ENCODE data around the gene ARMS2.

Gene ARMS2

DNA sequence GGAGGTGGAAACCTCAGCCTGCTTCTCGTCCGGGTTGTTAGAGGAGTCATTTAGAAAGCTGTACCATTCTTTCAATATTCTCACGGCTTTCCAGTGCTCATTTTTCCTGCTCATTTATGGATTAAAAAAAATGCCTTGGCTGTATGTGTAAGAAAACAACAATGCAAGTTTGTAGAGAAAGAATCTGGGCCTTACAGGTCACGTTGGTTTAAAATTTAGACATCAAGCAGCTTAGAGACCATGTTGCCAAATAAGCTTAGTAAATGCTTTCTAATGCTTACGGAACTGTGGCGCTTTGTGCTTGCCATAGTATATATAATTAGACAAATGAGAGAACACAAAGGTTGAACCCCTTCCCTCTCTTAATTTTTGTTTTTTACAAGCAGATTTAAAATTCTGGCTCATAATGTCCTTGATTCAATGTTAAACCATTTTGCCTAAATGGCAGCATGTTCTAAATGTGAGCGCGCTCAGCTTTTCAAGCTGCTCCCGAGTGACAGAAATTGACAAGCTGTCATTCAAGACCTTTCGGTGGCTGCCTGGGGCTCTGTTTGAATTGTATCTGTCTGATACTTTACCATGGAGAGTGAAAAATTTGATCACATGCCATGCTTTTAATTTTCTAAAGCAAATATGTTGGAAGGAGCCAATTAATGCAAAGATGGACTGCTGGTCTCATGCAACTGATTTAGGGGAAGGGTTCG lies 1.1 kb downstream of the ARMS2 start:
- no peak for DNase-seq

DNA sequence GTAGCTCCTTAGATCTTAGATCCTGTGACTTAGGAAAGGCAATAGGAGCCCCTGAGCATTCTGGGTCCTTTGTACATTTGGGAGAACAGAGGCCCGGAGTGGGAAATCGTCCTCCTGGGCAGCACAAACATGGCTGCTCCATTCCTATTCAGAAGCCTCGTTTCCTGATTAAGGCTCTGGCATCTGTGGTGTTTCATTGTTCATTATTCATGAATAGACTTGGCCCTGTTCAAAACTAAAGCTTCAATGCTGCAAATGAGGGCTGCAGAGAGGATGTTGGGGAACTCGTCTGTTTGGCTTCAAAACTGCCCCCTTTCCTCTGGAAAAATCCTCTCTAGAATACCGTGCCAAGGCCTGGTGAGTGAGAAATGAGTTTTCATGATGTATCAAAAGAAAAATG lies 3.5 kb downstream of the ARMS2 start:
- DNase-seq, result no peak

DNA sequence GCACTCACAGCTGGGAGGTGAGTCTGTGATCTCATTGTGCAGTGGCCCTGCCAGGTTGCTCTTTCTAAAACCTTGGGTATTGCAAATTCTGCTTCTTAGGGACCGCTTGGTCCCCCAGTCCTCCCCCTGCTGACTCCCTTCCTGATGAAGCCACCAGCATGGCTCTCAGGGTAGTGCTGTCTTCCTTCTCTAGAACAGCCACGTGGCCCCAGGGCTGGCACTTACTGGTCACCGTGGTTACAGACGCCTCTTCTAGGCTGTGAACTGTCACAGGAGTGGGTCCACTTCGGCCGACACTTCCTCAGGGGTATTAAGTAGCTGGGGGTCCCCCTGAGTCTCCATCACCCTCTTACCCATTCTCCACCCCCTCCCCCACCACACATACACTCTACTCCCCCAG lies 4.2 kb downstream of the ARMS2 start:
- no peak for DNase-seq

DNA sequence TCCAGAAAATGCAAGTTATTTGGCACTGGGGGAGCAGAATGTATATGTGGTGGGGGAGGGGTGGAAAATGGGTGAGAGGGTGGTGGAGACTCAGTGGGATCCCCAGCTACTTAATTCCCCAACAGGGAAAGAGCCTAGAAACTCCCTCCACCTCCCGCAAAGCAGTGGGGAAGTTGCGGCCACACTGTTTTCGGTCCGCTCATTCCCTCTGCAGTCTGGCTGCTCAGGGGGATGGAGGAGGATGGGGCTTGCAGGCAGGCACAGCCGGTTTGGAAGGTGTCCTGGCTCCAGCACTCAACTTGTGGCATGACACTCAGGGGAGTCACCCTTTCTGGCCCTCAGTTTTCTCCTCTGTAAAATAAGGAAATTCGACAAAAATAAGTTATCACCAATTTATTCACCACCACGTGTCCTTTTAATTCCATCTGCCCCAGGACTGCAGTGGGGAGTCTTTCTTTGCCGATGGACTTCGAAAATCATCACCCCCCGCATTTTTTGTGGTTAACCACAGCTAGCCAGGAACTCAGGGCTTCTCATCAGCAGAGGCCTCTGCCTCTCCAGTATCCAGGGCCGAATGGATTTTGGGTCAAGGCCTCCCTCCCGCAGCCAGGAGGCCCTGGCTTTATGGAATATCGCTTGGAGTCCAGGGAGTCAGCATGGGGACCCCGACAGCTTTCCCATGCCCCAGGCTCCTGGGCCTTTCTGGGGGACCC lies 5.3 kb downstream of the ARMS2 start:
- no peak for DNase-seq

DNA sequence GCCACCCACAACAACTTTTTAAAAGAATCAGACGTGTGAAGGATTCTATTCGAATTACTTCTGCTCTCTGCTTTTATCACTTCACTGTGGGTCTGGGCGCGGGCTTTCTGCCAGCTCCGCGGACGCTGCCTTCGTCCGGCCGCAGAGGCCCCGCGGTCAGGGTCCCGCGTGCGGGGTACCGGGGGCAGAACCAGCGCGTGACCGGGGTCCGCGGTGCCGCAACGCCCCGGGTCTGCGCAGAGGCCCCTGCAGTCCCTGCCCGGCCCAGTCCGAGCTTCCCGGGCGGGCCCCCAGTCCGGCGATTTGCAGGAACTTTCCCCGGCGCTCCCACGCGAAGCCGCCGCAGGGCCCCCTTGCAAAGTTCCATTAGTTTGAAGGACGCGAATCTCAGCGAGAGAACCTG lies 6.4 kb downstream of the ARMS2 start:
- no peak for DNase-seq

DNA sequence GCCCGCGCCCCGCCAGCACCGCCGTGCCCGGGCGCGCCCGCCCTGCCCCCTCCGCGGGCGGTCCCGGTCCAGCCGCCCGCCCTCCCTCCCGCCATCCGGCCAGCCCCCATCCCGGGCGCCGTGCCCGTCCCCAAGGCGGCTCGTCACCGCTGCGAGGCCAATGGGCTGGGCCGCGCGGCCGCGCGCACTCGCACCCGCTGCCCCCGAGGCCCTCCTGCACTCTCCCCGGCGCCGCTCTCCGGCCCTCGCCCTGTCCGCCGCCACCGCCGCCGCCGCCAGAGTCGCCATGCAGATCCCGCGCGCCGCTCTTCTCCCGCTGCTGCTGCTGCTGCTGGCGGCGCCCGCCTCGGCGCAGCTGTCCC lies 6.9 kb downstream of the ARMS2 start, which contains the start of gene HTRA1:
HTRA1 (plus strand) TSS at position 187 of the 362 bp plus-strand sequence; CDS start at position 287, 100 bp downstream.
- no peak for DNase-seq

DNA sequence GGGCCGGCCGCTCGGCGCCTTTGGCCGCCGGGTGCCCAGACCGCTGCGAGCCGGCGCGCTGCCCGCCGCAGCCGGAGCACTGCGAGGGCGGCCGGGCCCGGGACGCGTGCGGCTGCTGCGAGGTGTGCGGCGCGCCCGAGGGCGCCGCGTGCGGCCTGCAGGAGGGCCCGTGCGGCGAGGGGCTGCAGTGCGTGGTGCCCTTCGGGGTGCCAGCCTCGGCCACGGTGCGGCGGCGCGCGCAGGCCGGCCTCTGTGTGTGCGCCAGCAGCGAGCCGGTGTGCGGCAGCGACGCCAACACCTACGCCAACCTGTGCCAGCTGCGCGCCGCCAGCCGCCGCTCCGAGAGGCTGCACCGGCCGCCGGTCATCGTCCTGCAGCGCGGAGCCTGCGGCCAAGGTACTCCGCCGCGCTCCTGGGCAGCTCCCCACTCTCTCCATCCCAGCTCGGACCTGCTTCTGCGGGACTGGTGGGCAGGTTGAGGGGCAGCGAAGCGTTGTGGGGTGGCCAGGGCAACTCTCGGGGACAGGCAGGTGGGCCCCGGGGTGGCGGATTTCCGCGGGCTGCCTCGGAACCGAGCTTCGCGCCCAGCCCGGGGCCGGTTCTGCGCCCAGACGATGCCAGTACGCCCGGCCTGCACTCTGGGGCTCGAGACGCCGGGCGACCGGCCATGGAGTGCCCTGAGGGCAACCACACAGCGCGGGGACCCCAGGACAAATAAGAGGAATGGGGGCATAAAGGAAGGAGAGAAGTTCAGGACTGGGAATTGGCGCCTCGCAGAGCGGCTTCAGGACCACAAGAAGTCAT lies 7.5 kb downstream of the ARMS2 start:
- no peak for DNase-seq

DNA sequence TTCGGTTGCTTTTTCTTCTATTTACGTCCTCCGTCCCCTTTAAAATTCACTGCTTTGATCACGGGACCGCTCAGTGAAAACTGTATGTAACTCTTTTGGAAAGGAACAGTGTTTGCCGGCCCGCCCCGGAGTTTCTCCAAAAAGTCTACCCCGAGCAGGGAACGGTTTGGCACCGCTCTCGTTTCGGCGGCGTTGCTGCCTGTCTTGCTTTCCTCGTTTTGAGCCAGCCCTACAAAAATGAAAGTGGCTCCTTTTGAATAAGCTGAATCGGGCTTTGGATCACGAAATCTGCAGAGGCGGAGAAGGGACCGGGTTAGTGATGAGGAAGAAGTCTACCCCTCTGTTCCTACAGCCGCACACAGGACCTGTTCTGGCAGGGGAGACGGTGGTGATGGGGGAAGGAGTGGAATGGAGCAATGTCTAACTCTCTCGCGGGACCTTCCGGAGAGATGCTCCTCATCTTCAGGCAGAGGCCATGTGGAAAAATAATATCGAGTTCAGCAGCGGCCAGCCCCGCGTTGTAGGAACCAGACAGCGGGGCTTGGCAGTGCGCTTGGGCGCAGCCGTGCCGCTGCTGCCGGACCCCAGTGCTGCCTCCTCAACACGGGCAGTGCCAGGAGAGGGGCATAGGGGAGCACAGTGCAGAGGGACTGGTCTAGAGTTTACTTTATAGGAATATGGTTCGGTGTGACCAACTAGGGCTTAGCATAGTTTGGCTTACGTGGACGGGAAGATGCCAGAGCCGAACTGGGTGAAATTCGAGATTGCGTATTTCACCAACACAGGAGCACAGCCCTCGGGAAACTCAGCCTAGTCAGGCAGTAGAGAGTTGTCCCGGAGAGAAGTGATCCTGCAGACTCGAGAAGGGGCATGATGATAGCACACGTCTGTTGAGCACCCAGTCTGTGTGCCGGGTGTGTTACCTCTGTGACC lies 8.3 kb downstream of the ARMS2 start:
- DNase-seq, result no peak

DNA sequence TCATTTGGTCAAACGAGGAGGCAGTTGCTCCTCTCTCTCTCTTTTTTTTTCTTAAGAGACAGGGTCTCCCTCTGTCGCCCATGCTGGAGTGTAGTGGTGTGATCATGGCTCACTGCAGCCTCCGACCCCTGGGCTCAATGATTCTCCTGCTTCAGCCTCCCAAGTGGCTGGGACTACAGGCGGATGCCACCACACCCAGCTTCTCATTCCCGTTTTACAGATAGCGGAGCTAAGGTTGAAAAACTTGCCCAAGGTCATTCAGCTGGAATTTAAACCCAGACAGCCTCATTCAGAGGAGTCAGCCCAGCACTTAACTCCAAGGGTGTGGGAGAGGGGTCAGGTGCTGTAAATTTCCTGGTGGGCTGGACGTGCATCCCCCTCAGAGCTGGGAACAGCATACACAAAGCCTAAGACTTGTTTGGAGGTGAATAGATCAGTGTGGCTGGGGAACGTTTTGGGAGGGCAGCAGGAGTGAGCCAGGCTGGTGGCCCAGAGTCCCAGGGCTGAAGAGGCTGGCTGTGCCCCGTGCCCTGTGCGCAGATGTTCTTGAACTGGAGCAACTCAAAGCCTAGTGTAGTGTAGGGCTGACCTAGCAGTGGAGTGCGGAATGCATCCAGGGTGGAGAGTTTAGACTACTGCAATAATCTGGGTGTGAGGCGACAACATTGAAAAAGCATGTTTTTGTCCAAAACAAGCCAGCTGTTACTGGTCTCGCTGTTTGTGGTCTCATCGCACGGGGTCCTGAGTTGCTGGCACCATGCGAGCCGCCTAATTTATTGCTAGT lies 9.2 kb downstream of the ARMS2 start:
- DNase-seq, result no peak

DNA sequence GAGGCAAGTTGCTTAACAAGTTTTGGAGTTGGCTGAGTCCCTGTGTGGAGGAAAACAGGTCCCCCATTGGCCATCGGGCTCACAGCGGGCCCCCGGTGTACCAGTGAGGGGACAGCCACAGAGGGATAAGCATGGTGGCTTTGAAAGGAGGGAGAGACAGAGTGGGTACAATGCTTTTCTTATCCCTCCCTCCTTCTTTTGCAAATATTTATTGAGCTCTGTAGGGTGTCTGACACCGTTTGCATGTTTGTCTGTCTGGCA lies 9.7 kb downstream of the ARMS2 start:
- no peak for DNase-seq

DNA sequence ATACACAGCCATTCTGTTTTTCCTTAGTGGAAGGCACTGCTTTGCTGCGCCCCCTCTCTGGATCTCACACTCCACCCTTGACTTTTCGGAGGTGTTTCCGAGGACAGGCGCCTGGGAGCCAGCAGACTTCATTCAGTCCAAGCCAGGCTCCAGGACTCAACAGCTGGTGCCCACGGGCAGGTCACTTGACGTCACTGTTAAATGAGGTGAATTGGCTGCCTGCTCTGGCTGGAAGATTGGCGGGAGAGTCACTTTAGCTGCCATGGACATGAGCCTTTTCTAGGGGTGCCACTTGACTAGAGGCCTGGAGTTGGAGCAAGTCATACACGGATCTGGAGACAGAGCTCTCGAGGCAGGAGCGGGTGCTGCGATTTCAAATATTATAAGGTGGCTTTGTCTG lies 10.1 kb downstream of the ARMS2 start:
- DNase-seq, result no peak

DNA sequence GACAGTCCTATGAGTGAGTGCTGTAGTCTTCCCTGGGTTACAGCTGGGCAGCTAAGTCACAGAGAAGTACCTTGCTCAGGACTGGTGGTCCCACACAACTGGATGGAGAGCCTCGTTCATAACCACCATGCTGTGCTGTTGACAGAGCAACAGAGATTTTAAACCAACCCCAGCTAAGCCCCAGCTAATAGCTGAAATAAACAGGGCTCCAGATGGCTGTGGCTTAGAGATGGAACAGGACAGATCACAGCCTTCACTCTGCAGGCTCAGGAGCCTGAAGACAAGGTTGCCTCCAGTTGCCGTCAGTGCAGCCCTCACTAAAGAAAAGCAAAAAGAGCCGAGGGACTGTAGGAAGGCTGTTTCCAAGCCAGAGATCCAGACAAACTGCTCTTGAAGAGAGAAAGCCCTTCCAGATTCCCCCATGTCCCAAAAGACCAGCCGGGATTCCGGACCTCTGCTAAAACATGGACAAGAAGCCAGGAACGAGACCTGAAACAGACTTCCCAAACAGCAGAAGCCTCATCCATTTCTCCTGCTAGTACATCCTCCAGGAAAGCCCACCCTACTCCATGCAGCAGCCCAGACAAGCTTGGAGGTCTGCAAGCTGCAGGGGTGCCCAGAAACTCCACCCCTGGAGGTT lies 11.1 kb downstream of the ARMS2 start:
- no peak for DNase-seq

DNA sequence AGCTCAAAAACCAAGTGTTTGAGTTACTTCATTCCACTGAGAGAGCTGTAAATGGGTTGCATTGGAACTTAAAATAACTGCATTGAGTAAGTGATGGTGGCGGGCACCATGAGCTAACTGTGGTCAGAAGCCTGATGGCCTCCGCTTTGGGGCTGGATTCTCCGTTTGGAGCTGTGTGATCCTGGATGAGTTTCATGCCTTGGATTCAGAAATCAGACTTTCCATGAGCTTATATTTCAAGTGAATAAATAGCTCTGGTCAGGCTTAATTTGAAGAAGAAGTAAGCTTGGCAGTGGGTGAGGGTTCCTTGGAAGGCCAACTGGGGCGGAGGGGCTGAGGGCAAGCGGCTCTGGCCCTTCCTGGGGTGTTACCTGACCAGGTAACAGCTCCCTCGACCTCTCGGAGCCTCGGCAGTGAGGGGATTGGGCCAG lies 12.5 kb downstream of the ARMS2 start:
- no peak for DNase-seq

DNA sequence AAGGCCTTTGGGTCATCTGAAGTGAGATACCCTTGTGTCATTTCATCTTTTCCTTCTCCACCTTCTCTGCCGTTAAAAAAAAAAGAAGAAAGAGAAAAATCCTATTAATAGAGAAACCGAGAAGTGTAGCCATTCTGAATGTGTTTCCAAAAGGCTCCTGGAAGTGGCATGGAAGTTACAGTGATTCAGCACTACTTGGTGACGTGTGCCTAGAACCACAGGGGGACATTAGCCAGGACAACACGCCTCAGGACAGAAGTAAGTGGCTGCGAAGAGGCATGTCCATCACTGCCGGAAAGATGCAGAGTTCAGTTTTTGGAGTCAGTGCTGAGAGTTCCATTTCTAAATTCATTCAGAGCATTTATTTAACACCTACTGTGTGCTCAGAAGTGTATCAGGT lies 13.2 kb downstream of the ARMS2 start:
- no peak for DNase-seq

DNA sequence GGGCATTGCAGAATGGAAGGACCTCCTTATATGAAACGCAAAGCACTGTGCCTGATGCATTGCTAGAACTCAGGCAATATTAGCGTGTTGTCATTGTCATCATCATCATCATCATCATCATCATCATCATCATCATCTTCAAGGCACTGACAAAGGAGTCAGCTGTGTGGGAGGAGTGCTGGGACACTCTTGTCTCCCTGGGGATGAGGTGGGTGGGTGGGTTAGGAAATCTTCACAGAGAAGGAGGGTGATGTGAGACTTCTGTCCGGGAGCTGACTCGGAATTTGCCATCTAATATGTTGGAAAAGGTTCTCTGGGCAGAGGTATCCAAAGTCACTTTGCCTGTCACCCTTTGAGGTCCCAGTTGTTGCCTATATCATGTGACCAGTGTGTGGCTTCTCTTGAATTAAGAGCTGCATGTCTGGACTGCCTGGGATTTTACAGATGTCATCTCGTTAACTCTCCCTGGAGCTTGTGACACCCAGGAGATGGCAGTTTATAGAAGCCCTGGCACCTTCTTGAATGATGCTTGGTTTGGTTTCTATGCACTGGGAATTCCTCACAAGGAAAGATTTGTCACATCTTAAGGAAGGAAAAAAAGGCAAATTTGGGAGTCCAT lies 14.0 kb downstream of the ARMS2 start:
- DNase-seq, result no peak

DNA sequence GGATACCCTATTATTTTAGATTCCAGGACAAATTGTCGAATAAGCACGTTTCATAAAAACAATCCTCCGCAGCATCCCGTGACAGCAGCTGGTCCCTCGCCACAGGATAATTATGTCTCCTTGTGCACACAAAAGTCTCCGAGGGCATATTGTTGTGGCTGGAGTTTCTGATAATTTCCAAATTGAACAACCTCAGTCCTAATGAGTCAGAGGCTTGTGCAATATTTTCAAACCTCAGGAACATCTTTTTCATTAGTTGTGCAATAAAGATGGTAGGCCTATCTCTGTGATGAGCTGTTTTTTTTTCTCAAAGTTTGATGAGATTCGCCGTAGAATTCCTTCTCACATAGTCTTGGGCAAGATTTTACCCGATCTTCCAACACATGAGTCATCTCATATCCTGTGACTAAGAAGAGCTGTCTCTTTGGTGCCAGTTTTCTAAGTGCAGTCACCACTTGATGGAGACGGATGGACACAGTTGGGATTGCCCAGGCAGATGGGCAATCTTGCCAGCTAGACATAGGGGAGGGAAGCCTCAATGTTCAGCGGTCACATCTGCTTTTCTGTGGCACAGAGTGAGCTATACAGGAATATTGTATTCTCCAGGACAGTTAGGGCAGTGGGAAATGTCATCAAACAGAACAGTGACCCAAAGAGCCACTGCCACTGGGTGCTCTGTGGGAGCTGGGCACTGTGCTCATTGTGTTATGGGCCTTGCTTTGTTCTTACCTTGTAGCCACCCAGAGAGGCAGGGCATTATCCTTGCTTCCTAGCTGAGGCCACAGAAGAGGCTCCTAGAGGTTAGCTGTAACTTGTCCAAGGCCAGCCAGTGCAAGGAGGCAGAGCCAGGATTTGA lies 14.7 kb downstream of the ARMS2 start:
- DNase-seq, result no peak

DNA sequence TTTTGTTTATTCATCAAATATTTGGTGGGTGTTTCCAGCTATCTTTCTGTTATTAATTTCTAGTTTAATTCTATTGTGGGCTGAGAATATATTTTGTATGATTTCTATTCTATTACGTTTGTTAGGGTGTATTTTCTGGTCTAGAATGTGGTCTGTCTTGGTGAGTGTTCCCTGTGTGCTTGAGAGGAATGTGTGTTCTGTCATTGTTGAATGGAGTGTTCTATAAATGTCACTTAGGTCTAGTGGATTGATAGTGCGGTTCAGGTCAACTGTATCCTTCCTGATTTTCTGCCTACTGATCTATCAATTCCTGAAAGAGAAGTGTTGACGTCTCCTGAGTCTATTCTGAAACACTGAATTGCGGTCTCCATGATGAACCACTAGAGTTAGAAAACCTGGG lies 15.4 kb downstream of the ARMS2 start:
- no peak for DNase-seq

DNA sequence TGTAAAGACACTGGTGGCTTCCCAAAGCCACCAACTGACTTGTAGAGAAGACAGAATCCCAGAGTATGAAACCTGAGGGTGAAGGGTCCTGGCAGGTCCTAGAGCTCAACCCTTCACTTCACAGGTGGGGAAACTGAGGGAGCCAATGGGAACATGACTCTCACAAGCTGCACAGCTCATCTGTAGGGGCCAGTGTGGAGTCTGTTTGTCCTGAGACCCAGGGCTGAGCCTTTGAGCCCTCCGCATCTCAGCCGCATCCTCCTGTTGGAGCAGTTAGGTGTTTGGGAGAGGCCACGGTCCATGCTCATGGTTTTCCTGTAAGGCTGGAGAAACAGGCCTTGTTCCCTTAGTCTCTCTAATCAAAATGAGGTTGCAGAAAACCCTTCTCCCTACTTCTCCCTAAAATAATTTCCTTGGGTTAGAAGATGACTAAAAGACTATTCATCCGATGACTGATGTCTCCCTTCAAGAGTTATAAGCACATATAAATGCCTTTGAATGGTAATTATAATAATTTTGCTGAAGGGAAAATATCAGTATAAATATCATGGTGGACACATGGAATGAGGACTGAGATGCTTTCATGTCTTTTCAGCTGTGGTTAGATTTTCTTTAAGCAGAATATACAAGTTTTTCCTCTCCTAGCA lies 17.2 kb downstream of the ARMS2 start:
- DNase-seq, result no peak

DNA sequence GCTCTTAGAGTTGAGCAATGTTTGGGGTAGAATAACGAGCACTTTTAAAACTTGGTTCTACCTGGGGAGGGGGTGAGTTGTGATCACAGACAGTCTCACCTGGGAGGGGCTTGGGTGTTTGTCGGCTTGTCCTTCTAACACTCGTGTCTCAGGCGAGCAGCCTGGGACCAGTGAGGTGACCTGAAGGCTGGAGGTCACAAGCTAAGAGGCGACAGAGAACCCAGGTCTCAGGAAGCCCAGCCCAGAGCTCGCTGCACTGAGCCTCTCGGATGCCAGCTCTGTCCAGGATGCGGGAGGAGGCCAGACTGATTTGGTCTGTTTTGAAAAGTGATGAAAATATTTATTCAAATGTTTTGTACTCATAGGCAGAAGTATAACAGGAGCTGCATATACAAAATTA lies 18.7 kb downstream of the ARMS2 start:
- DNase-seq, result no peak
